ENCODE data around the gene CEP63. TPM values are rescaled to one million over a fixed set of nuclear protein-coding genes. Genes with fewer than 3 reads are reported as not detected.

Gene CEP63
- total and polyA plus RNA-seq, 2 of the 8 experiments (the other 6 are each of a cell fraction or from before 2014, with no cell fraction given) = 5.3 to 18.2 TPM

GRCh38 chr3:134463676-134464063 lies 22.2 kb upstream of the CEP63 start (continued):
- TF ChIP-seq MAX (IDR thresholded peaks at IDR 0.05) (no peak), CREB1 (IDR thresholded peaks at IDR 0.05) (no peak), SAP30 (IDR thresholded peaks at IDR 0.05; ENCODE audit: insufficient read depth, insufficient replicate concordance, low read length) (no peak), CEBPB (IDR thresholded peaks at IDR 0.05; ENCODE audit: low read depth, low read length) (no peak), TCF12 (IDR thresholded peaks at IDR 0.05; ENCODE audit: low read depth, low read length) (no peak), TBP (IDR thresholded peaks at IDR 0.05; ENCODE audit: low read depth, low read length) (no peak)

All from H1 (cell line).